Measurements from ENCODE around the gene WDR7.
"Not testable (repeated sequence)": the region's sequence is repeated elsewhere in the genome, so short reads cannot be mapped to it uniquely, and the experiment has no call there.

WDR7 gene

DNA sequence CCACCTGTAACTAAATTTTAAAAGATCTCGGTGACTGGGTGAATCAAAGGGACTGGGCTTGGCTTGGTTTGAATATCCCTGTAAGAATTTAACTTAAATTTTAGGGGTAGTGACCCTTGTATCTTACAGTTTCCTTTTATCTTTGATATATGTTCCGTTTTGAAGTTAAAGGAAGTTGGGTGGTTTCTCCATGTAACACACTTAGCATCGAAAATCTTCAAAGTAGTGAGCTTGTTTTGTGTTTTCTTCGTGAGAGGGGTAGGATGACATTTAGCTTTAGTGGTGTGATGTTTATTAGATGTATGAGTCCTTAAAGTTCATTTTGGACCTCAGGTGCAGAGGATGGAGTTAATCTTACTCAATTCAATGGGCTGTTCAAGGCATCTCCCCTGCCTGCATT, 1.6 kb downstream of the WDR7 start:
- DNase-seq (ENCODE audit: low read depth in 1 of 2, low spot score in 1 of 2), result no peak

DNA sequence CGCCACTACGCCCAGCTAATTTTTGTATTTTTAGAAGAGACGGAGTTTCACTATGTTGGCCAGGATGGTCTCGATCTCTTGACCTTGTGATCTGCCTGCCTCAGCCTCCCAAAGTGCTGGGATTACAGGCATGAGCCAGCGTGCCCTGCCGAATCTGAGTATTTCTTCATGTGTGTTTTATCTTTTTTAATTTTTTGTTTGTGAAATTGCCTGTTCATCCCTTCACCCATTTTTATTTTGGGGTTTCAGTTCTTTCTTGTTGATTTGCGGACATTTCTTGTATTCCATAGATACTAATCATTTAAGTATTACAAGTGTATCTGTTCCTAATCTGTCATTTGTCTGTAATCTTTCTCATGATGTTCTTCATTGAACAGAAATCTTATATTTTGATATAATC, 3.1 kb downstream of the WDR7 start:
- DNase-seq (ENCODE audit: low read depth in 1 of 2, low spot score in 1 of 2), result not testable (repeated sequence)

DNA sequence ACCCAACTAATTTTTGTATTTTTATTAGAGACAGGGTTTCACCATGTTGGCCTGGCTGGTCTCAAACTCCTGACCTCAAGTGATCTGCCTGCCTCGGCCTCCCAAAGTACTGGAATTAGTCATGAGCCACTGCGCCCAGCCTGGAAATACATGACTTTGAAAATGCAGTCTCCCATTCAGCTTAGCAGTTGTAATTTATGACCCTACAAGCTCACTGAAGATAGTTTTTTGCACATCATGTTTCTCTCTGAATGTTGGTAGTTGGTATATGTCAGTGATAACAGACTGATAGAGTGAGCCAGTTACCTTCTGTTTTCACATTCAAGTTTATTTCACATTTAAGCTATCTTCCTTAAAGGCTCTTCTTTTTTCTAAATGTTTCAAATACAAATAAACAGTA, 7.1 kb downstream of the WDR7 start:
- DNase-seq (ENCODE audit: low read depth in 1 of 2, low spot score in 1 of 2), result no peak

DNA sequence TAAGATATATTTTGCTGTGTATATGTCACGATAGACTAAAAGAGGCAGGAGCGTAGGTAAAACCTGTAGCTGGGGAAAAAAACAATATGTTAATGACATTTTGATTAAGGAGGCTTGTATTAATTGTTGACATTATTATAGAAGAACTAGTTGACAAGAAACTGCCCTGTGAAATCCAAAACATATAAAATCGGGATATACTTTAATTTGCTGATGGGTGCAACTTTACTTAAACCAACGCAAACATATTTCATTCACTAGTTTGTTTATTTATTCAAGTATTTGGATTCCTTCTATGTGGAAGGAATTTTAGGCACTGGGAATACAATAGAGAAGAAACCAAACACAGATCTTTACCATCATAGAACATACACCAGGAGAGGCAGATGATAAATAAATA, 8.0 kb downstream of the WDR7 start:
- no peak for DNase-seq (ENCODE audit: low read depth in 1 of 2, low spot score in 1 of 2)

DNA sequence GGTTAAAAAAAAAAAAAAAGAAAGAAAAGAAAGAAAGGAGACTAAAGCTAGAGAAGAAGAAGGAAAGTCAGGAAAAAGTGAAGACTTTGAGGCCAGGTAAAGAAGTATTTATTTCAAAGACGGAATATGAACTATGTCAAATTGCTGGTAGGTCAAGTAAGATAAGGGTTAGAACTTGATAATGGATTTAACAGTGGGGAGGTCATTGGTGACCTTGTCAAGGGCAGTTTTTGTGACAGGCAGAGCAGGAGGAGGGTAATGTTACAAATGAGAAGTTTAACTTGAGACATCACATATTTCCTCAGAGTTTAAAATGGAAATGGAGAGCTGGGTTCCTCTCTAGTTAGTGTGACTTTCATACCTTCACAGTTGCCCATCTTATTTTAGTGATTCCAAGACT, 9.5 kb downstream of the WDR7 start:
- no peak for DNase-seq (ENCODE audit: low read depth in 1 of 2, low spot score in 1 of 2)

DNA sequence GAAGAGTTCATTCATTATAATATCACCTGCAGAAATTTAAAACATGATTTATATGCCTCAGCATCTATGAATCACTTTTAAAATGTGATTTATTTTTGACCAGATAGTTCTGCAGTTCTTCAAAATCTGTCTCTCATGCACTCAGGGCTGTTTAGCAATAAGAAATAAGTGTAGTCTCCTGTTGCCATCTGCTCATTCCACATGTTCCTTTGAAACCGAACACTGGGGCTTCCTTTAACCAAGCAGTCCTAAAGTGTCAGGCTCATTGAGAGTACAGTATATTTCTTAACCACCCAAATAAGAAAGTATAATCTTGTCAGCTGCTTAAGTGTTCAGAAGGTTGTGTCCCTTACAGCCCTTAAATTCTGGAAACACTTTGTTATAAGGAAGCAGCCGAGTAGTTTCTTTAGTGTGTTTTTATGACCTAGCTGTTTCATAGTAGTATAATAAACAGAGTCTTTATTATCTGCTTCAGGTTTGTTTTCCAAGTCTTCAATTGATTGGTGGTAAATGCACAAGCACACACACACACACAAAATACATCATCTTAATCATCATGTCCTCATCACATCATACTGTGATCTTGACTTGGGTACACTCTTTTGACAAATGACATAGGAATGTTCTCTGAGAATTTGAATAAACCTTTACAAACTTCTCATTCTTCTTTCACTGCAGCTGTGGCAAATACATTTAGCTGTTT, 10.4 kb downstream of the WDR7 start:
- DNase-seq (ENCODE audit: low read depth in 1 of 2, low spot score in 1 of 2), result no peak

DNA sequence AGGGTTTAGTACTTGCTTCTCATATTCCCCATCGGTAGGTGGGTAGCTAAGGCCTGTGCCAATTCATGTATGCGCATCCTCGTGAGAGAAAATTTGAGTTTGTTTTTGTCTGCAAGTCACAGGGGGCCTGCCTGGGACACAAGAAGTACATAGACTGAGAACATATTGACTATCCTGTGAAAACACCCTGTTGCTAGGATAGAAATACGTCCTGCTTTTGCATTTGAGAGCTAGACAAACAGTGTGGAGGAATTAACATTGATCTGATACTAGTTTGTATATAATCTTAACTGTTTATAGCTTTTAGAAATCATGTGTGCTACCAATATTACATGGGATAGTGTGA, 10.9 kb downstream of the WDR7 start:
- DNase-seq (ENCODE audit: low read depth in 1 of 2, low spot score in 1 of 2), result no peak

DNA sequence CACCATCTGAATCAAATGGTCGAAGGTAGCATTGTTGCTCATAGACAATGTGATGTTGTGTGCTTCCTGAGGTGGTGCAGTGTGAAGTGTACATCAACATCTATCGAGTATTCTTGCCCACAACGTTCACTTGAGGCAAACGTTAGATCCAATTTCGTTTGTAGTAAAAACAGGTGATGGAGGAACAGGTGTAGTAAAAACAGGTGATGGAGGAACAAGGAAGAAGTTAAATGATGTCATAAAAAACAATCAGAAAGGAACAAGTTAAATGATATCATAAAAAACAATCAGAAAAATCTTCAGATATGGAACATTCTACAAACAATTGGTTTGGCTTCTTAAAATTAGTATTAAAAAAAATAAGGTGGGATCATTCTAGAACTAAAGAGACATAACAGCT, 11.3 kb downstream of the WDR7 start:
- DNase-seq (ENCODE audit: low read depth in 1 of 2, low spot score in 1 of 2), result no peak

DNA sequence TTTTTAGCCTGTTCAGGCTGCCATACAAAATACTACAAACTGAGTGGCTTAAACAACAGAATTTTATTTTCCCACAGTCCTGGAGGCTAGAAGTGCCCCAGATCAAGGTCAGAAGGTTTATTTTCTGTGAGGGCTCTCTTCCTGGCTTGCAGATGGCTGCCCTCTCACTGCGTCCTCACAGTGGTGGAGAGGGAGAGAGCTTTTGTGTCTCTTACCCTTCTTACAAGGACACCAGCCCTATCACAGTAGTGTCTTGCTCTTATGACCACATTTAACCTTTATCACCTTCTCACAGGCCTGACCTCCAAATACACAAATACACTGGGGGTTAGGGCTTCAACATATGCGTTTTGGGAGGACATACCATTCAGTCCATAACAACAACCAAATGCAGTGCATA, 11.7 kb downstream of the WDR7 start:
- DNase-seq (ENCODE audit: low read depth in 1 of 2, low spot score in 1 of 2), result no peak

DNA sequence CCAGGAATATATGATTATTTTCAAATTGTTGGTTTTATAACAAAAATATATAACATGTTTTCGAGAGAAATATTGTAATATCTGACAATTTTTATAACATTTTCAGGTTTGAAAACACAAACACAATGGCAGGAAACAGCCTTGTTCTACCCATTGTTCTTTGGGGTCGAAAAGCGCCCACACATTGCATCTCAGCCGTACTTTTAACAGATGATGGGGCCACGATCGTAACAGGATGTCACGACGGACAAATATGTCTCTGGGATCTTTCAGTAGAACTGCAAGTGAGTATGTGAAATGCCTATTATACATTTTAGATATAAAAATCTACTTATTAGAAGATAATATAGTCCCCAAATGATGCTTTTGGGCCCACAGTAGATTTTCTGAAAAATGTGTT, 21.2 kb downstream of the WDR7 start:
- DNase-seq (ENCODE audit: low read depth in 1 of 2, low spot score in 1 of 2), result no peak

DNA sequence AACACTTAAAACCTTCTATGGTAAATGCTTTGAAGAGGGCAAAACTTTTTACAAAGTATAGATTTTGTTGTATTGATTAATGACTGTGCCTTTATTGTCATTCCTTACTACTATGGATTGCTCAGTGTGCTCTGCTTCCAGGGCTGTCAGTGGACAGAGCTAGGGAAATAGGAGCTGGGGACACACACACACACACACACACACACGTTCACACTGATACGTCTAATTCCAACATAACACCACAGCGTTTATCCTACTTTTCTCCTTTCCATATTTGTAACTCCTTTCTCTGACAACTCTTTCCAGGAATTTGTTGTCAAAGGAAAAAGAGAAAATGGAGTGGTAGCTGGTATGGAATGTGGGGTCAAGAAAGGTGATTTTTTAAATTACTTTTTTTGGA, 21.8 kb downstream of the WDR7 start:
- DNase-seq (ENCODE audit: low read depth in 1 of 2, low spot score in 1 of 2), result no peak

DNA sequence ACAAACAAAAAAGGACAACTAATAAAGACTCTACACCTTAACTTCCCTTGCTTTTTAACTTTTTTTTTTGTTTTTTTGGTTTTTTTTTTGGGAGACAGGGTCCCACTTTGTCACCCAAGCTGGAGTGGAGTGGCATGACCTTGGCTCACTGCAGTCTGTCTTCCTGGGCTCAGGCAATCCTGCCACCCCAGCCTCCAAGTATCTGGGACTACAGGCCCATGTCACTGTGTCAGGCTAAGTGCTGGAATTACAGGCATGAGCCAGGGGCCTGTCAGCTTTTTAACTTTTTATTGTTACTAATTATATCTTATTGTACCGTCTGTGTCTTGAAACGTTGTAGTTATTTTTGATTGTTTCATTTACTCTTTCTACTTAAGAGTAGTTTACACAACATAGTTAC, 25.5 kb downstream of the WDR7 start:
- no peak for DNase-seq (ENCODE audit: low read depth in 1 of 2, low spot score in 1 of 2)

DNA sequence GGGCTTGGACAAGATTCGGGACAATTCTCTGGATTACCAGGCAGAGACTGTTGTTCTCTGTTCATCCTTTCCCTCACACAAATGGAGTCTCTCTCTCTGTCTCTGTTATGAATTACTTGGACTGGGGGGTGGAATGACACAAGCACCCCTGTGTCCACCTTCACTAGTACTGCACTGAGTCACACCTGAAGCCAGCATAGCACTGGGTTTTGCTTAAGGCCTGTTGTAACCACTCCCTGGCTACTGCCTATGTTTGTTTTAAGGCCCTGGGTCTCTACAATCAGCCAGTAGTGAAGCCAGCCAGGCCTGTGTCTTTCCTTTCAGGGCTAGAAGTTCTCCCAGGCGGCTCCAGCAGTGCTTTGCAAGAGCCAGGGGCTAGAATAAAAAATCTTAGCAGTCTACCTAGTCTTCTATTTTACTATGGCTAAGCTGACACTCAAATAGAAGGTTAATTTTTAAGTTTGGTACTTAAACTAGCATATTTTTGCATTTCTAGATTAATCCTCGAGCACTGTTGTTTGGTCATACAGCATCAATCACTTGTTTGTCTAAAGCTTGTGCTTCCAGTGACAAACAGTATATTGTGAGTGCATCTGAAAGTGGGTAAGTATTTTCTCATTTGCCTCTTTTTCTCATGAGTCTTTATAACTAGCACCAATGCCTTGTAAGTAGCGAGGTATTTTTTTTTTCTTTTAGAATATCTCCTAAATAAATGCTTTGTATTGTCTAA, 27.8 kb downstream of the WDR7 start:
- DNase-seq (ENCODE audit: low read depth in 1 of 2, low spot score in 1 of 2), result no peak

DNA sequence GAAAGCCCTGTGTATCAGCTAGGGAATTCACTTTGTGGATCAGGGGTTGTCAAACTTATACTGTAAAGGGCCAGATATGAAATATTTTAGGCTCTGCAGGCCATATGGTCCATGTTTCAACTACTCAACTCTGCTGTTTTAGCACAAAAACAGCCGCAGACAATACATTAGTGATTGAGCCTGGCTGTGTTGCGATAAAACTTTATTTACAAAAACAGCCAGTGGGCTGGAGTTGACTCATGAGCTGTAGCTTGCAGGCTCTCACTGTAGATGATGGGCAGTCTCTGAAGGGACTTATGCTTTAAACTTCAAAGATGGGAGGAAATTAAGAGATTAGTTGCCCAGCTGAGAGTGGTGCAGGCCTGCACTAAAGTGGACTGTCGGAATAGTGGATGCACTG, 33.1 kb downstream of the WDR7 start:
- DNase-seq (ENCODE audit: low read depth in 1 of 2, low spot score in 1 of 2), result no peak

DNA sequence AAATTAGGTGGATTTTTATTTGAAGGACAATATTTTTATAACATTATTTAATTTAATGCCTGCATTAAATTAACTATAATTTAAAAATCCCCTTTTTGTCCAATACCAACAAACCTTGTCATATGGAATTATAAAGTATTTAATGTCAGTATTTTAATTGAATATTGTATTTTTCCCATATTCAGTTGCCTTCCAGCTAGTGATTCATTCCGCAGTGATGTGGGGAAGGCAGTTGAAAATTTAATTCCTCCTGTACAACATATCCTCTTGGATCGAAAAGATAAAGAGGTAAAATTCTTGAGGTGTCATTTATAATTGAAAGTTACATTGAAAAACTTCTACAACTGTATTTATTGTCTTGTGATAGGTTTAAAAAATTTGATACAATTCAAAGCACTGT, 40.4 kb downstream of the WDR7 start:
- DNase-seq (ENCODE audit: low read depth in 1 of 2, low spot score in 1 of 2), result no peak

DNA sequence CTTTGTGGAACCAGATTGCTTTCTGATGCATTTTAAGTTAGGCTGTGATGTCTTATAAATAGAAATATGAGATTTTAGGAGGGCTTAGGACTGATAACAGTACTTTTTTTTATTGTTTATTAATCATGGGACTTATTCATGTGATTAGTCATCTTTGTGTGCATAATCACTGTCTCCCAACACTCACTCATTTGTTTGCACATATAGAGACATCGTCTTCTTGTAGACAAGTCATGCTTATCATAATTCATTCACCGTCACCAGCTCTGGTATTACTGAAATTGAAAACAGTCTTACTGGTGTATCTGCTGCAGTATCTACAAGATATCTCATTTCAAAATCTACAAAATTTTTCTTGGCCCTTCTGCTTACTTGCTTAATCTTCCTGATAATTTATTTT, 45.8 kb downstream of the WDR7 start:
- DNase-seq (ENCODE audit: low read depth in 1 of 2, low spot score in 1 of 2), result no peak

DNA sequence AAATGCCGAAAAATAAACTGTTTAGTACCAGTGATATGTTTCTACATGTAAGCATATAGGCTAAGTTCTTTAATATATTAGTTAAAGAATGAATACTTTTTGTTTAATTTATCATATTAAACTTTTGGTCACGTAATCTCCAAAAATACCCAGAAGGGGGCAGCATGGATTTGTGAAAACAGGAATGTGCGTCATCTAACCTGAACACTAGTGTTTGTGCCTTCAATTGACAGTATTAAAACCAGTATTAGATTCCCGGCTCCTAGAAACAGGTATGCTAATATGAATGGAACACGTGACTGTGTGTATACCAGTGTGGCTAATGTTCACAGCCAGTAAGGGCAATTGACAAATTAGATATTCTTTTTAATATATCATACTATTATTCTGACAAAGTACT, 51.8 kb downstream of the WDR7 start:
- peak in 1 of 2 donors; percentile 25 for DNase-seq (ENCODE audit: low read depth in 1 of 2, low spot score in 1 of 2)

DNA sequence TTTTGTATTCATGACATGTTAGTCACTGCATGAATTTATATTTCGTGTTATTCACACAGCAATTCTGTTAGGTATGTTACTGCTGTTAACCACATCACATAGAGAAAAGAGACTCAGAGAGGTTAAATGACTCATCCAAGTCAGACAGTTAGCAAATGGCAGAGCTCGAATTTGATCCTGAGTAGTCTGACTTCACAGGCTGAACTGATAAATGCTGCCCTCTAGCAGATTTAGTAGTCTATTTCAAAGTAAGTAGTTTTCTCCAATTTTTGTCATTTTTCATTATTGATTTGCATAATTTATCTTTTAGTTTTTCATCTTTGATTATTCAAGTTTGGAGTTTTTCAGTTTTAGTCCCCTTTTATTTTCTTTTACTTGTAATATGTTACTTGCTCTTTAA, 58.3 kb downstream of the WDR7 start:
- DNase-seq (ENCODE audit: low read depth in 1 of 2, low spot score in 1 of 2), result peak in 1 of 2 donors; percentile 54

DNA sequence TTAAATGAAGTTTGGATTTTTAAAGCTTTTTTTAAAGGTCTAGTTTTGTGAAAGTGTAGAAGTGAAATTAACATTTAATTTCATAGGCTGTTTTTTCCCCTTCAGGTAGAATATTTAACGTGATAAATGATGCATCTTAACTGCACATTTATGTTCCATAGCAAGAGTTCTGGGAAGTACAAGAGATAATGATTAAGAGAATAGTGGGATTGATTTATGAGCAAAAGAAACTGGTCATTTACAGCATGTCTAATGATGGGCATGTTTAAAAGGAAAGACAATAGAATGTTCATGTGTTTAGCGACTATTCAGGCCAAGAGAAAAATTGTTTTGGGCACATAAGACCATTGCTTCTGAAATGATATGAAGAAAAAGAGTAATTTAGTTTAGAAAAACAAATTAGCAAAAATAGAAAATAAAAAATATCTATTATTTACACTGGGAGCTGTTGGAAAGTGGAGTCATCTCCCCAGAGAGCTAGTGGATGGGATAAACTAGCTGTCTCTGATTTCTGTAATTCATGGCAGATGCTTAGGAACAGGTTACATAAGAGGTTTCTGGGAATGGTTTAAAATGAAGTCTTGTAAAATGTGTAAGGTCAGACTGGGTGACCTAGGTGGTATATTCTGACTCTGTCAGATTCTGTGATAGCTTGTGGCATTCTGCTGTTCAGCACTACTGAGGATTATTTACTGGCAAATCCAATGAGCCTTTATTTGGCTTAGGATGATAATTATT, 60.7 kb downstream of the WDR7 start:
- no peak for DNase-seq (ENCODE audit: low read depth in 1 of 2, low spot score in 1 of 2)

DNA sequence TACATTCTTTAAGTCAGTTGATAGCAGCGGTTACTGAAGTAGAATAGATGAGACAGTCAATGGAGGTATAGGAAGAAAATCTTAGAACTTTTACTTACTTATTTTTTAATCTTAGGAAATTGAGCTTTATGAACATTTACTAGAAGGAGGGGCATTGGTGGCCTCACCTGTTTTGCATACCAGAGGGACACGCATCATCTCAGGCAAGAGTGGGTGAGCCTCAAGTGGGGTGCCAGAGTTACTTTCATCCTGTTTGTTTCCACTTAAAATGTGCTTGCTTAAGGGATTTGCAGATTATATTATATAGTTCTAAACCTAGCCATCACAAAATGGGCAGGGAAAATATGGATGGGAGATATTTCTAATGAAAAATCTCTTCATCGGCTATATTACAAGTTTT, 61.6 kb downstream of the WDR7 start:
- DNase-seq (ENCODE audit: low read depth in 1 of 2, low spot score in 1 of 2), result no peak

DNA sequence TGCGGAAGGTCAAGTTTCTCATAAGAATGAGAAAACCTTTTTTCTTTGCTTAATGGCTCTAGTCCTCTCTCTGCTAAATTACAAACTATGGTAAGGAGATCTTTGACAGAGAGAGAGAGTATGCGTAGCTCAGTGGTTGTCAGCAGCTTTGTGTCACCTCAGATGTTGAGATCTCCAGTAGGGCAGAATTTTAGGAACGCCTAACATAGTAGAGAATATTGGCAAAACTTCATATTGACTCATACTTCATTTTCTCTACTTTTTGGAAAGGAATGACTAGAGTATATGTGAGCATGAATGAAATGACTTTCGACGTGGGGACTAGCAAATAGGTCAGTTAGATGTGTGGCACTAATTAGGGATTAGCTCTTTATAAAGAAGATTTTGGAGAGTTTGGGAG, 64.0 kb downstream of the WDR7 start:
- DNase-seq (ENCODE audit: low read depth in 1 of 2, low spot score in 1 of 2), result no peak

DNA sequence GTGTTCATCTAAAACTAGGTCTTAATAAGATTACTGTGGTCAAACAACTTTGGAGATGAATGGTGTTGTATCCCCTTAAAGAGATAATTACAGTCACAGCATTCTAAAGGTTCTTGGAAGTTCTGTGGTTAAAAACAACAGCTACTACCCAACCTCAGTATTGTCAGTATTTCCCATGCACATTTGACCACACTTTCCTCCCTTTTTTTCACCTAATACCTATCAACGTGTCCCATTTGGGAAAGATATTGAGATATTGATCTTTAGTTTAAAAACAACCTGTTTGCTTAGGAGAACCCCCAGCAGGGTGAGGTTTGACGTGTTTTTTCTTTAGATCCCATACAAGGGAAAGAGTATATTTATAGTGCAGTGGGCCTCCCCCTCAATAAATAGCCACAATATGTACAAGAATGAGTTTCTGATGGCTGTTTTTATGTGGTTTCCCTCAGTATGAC, 65.6 kb downstream of the WDR7 start:
- no peak for DNase-seq (ENCODE audit: low read depth in 1 of 2, low spot score in 1 of 2)
